GM12864 (cell line): ENCODE data around the gene RERE.

ENCODE experiments used
- DNase-seq: peaks from one replicate; pipeline ENCODE4 v3.0.0-alpha.2; 2011; ENCODE audit warnings: low read depth
- H3K4me3 ChIP-seq: 2 replicates; pipeline ENCODE4 v1.5.1; 2011; ENCODE audit warnings: mild to moderate bottlenecking, low read depth, low read length, control low read depth
- TF ChIP-seq, protein P1 (sequence below): IDR thresholded peaks from 2 replicates; pipeline ENCODE4 v1.5.1; 2011; ENCODE audit warnings: low read depth, mild to moderate bottlenecking, moderate library complexity, low read length, control low read depth, inconsistent platforms; ENCODE audit errors: missing control alignments

RERE gene

DNA sequence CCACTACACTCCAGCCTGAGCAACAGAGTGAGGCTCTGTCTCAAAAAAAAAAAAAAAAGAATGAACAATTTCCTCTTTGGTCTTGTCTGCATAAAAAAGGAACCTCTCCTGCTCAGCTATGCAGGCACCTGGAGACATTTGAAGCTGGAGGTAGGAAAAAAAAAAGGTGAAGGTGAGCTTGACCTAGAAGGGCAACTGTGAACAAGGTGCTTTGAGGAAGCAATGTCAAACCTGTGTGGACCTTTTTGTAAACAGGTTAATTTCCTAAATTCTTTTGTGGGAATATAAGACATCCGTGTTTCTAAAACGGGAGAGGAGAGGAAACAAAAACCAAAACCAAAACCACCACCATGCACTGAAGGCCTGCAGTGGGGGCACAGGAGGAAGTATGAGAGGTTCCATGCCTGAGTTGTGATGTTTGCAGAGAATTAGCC is 422.0 kb downstream of the RERE start:
- DNase-seq, result no peak
- H3K4me3 ChIP-seq, result no peak overlapping the region; the same call in 1 of the 2 replicates
- TF ChIP-seq, protein P1, sequence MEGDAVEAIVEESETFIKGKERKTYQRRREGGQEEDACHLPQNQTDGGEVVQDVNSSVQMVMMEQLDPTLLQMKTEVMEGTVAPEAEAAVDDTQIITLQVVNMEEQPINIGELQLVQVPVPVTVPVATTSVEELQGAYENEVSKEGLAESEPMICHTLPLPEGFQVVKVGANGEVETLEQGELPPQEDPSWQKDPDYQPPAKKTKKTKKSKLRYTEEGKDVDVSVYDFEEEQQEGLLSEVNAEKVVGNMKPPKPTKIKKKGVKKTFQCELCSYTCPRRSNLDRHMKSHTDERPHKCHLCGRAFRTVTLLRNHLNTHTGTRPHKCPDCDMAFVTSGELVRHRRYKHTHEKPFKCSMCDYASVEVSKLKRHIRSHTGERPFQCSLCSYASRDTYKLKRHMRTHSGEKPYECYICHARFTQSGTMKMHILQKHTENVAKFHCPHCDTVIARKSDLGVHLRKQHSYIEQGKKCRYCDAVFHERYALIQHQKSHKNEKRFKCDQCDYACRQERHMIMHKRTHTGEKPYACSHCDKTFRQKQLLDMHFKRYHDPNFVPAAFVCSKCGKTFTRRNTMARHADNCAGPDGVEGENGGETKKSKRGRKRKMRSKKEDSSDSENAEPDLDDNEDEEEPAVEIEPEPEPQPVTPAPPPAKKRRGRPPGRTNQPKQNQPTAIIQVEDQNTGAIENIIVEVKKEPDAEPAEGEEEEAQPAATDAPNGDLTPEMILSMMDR, result no peak

DNA sequence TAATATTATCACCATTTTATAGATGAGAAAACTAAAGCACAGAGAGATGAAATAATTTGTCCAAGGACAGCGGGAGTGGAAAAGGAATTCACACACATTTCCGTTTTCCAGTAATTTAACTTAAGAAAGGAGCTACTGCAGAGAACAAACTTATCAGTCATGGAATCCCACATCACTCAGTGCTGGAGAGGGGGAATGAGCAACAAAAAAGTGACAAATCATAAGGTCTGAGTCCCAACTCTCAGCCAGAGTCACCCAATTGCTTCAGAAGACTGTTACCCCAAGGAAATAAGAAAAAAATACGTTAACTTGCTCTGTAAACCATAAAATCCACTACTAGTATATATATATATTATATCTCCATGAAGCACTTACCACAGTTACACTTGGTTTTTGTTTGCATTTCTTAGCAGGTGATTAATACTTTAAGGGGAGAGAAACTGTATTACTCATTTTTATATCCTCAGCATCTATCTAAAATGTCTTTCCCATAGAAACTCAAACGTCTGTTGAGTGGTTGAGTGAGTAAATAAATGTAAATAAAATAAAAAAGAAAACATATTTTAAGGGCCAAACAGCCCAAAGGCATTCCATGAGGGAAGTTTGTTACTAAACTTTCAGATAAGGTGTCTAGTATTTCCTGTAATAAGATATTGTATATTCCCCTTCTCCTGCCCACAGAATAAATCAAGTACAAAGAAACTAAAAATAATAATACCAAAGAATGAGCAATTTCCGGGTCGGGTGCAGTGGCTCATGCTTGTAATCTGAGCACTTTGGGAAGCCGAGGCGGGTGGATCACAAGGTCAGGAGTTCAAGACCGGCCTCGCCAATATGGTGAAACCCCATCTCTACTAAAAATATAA is 422.8 kb downstream of the RERE start:
- no peak for DNase-seq
- TF ChIP-seq, protein P1, result no peak
- H3K4me3 ChIP-seq, result no peak overlapping the region

DNA sequence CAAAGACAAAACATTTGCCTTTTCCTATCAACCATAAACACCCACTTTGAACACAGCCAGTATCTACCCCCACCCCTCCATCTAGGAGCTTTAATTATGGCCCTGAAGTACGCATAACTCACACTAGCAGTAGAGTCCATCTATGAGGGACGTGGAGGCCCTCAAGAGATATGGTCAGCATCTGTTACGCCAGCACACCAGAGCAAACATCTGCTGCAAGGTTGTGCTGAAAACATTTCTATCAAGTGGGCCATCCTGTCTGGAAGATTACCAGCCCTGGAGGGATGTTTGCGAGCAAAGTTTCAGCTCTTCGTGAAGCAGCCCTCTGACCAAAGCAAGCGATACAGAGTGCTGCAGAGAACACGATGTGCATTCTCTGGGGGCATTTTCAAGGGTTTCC is 424.9 kb downstream of the RERE start:
- no peak for DNase-seq
- TF ChIP-seq, protein P1, result no peak
- no peak overlapping the region for H3K4me3 ChIP-seq

DNA sequence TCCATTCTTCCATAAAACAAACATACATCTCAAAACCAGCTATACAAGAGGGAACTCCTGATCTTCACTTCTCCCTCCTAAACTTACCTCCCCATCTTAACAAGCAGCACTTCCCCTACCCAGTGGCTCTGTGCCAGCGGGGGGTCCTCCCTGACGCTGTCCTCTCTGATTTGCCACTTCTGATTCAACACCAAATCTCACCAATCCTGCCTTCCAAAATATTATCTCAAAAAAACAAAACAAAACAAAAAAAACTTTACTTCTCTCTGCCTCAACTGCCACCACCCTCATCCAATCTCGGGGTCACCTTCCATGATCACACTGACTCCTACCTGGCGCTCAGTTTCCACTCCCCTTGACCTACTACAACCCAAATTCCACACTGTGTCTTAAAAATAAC is 426.7 kb downstream of the RERE start:
- TF ChIP-seq, protein P1, result no peak
- no peak overlapping the region for H3K4me3 ChIP-seq
- DNase-seq, result no peak

DNA sequence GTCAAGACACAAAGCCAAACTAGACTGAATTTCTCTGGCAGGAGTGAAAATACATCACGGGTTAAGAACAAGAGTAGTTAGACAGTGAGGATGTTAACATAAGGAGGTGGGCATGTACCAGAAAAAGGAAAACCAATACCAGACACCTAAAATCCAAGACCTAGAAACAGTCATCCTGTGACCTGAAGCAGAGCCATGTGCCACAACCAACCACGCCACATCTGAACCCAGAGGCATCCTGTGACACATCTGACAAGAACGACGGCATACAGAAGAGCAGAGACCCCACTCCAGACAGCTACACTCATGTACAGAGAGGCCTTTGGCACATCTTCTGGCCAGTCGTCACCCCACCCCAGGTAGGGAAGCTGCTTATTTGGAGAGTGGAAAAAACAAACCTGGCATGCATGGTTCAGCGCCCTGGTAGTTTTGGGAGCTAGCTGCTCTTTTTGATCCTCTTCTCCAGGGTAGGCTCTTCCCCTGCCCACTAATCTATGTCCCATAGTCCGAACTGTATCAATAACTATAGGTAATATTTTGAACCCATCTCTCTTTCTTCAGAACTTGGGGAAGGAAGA is 427.4 kb downstream of the RERE start:
- H3K4me3 ChIP-seq, result no peak overlapping the region
- DNase-seq, result no peak
- TF ChIP-seq, protein P1, result no peak

DNA sequence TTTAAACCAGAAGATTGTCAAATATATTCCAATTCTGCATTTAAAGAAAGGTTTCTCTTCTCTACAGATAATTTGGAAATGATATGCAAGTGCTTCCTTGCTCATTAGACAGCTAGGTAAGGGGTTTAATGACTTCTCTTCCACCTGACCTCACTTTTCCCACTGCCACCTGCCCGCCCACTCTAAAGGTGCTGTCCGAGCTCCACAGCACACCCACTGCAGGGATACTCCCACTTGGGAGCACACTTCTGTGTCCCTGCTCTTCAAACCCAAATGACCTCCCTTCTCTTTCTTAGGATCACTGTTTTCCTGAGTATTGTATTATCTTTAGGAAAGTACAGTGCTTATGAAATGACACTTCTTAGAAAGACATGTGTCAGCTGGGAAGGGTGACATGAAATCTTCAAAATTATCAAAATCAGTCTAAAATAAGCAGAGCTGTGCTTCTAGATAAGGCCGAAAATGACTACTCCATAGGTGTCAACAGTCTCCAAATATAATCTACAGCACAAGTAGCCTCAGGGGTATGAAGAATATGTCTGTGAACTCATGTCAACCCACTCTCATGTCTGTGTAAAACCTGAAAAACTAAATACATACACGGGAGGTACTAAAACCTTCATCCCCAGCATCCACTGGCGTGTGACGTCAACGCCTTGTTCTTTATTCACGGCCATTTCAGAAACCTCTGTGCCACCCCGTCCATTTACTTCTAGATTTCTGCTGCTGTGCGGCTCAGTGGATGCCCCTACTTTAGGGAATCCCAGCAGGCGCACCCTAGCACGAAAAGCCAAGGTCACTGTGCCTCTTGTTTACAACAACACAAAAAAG is 428.5 kb downstream of the RERE start:
- no peak for DNase-seq
- TF ChIP-seq, protein P1, result no peak
- H3K4me3 ChIP-seq, result no peak overlapping the region
